Left hindlimb (tissue), 1 donor: ENCODE measurements around the gene EHD2.
"Not testable (repeated sequence)": the region's sequence is repeated elsewhere in the genome, so short reads cannot be mapped to it uniquely, and the experiment has no call there.

Experiments
- DNase-seq: peaks from one replicate; pipeline ENCODE4 v3.0.0-alpha.2; 2018

EHD2 gene, protein sequence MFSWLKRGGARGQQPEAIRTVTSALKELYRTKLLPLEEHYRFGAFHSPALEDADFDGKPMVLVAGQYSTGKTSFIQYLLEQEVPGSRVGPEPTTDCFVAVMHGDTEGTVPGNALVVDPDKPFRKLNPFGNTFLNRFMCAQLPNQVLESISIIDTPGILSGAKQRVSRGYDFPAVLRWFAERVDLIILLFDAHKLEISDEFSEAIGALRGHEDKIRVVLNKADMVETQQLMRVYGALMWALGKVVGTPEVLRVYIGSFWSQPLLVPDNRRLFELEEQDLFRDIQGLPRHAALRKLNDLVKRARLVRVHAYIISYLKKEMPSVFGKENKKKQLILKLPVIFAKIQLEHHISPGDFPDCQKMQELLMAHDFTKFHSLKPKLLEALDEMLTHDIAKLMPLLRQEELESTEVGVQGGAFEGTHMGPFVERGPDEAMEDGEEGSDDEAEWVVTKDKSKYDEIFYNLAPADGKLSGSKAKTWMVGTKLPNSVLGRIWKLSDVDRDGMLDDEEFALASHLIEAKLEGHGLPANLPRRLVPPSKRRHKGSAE

DNA sequence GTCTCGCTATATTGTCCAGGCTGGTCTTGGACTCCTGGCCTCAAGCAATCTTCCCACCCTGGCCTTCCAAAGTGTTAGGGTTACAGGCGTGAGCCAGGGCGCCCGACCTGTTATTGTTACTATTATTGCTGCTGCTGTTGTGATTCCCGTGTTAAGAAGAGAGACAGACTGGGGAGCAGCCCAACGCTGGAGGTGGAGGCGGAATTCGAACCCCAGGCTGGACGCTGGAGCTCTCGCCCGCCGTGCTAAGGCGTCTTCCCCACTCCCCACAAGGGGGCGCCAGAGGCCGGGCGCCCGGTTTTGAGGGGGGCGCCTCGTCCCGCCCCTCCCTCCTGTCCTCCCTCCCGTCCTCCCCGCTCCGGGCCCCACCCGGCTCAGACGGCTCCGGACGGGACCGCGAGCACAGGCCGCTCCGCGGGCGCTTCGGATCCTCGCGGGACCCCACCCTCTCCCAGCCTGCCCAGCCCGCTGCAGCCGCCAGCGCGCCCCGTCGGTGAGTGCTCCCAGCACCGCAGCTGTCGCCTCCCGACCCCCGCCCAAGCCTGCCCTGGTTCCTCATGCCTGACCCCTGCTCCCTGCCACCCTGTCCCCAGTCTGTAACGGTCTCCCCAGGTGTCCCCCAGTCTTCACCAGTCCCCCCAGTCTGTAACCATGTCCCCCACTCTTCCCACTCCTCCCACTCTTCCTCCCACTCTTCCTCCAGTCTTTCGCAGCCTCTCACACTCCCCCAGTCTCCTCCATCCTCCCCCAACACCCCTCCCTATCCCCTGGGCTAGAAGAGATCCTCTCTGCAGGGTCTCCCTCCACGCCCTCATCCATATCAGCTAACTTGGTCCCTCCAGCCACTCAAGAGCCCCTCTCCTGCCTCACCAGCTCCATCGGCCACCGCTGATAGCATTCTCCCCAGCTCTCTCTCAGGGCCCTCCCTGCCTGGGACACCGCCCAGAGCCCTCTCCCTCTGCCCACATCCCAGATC, at the start of gene EHD2:
TSS of gene EHD2 (plus strand) at position 377 of the 976 bp plus-strand sequence. CDS start 3,191 bp downstream, outside the sequence.
- DNase-seq = peak; percentile 82

DNA sequence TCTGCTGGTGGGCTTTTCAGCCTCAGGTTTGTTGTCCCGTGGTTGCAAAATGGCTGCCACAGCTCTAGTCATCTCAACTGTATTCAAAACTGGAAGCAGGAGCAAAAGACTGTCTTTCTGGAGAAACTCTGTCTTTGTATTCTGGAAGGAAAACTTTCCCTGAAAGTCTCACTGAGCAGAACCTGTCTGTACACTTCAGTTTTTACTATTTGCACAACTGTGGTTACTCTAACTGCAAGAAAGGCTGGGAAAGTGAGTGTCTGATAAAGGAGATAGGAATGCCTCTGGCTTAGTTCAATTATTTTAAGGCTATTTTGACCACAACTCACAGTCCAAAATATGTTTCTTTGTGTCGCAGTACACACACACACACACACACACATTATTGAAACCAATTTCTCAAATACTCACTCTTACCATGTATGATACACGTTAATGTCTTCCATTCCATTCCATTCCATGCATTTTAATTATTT, 49.7 kb upstream of the EHD2 start:
- DNase-seq = no peak

DNA sequence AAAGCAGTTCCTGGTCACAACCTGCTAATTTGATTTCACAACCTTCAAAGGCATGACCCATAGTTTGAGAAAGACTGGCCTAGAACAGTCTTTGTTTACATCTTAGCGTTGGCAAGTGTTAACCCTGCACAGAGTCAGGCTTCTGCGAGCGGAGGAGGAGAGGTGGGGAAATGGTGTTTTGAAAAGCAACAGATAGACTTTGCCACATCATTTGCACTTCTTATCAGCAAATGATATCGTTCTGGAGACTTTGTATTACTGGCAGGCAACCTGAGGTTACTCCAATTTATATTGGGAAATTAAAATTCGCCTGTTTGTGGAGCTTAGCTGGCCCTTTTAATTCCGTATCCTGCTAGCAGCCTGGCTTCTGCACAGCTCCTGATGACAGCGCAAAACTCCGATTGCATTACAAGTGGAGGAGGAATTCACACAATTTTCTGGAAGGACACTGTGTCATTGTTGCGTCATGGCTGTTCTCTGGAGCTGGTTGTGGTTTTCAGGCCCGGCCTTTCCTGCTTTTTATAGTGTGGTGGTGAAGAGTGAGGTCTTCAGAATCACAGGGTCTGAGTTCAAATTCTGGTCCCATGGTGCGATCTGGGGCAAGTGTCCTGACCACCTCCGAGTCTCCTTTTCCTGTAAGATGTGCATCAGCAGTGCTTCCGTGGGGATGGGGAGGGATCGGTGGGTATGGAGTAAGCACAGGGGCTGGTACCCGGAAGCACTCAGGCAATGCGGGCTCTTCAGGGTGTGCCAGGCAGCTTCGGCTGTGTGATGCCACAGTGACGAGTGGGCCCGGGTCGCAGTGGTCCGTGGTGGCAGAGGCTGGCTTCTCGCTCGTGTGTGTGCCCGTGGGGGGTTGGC, 49.1 kb upstream of the EHD2 start:
- DNase-seq = no peak

DNA sequence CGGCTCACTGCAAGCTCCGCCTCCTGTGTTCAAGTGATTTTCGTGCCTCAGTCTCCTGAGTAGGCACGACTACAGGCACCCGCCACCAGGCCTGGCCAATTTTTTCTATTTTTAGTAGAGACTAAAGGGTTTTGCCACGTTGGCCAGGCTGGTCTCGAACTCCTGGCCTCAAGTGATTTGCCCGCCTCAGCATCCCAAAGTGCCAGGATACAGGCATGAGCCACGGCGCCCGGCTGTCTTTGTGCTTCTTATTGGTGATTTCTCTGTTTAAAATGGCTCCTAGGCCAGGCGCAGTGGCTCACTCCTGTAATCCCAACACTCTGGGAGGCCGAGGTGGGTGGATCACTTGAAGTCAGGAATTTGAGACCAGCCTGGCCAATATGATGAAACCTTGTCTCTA, 44.7 kb upstream of the EHD2 start:
- DNase-seq = not testable (repeated sequence)

DNA sequence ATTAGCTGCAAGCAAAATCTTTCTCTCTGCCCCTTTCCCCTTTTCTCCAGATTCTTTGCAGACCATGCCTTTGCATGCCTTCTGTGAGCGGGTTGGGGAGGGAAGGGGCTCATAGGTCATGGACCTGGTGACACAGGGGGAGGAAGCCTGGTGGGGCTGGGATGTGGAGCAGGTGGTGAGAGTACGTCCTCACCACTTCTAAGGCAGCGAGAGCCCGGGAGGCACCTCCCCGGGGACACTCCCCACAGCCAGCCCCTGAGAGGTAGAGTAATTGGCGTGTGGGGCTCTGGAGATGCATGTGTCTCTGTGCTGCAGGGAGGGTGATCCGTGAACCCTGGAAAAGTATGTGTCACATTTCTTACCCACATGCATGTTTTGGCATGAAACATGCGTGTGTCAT, 42.5 kb upstream of the EHD2 start:
- DNase-seq = no peak

DNA sequence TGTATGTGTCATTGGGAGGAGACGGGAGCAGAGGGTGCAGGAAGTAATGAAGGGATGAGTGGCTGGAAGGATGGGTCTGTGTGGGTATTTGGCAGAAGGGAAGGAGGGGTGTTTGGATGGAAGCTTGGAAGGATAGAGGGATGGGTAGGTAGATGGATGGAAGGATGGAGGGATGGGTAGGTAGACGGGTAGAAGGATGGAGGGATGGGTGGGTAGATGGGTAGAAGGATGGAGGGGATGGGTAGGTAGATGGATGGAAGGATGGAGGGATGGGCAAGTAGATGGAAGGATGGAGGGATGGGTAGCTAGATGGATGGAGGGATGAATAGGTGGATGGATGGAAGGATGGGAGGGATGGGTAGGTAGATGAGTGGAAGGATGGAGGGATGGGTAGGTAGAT, 41.7 kb upstream of the EHD2 start:
- DNase-seq = no peak

DNA sequence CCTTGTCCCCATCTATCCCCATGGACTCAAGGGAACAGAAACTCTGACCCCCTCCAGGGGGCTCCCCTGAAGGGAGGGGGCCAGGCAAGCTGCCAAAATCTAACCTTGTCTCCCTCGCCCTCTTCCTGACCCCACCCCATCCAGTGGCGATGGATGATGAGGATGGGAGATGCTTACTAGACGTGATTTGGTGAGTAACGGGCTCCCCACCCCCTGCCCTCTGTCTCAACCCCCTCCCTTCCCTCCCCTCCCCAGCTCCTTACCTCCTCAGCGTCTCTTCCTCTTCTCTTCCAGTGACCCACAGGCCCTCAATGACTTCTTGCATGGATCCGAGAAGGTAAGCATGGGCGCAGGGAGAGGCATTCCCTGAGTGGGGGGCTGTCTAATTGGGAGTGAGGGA, 39.8 kb upstream of the EHD2 start:
- DNase-seq = no peak

DNA sequence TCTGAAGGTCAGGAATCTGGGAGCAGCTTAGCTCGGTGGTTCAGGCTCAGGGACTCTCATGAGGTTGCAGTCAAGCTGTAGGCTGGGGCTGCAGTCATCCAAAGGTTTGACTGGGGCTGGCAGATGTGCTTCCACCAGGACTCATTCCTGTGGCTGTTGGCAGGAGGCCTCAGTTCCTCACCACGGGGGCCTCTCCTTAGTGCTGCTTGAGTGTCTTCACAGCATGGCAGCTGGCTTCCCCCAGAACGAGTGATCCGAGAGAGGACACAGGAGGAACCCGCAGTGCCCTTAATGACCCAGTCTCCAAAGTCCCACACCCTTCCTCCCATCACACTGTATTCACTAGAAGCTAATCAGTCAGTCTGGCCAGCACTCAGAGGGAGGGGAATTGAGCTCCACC, 38.7 kb upstream of the EHD2 start:
- DNase-seq = no peak

DNA sequence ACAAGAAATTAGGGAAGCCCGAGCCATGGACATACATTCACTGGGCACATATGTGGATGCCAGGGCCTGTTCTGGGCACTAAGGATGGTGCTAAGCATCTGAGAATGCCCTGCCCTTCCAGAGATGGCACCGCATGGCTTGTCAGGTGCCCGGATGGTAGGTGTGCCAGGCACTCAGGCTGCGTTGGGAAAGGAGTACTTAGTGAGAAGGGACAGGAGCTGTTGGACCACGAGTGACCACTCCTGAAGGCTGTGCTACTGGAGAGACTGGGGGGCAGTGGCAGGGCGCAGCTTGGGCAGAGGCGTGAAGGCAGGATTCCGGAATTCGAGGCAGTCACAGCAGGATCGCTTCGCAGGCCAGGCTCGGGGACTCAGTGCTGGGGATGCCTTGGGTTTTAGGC, 38.0 kb upstream of the EHD2 start:
- DNase-seq = no peak

DNA sequence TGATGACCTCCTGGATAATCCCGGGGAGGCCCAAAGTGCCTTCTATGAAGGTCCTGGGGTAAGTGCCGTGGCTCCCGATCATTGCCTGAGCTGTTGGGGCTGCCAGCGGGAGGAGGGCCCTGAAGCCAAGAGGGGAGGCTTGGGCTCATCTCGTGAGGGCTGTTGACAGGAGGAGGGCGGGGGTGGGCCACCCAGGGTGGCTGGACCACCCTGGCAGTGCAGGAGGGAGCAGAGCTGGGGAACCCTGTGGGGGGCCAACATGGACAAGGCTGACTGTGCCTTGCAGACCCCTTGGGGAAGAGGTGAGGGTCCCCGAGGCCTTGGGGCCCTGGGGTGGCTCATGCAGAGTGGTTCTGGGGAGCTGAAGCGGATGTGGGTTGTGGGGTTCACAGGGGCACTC, 37.4 kb upstream of the EHD2 start:
- DNase-seq = no peak

DNA sequence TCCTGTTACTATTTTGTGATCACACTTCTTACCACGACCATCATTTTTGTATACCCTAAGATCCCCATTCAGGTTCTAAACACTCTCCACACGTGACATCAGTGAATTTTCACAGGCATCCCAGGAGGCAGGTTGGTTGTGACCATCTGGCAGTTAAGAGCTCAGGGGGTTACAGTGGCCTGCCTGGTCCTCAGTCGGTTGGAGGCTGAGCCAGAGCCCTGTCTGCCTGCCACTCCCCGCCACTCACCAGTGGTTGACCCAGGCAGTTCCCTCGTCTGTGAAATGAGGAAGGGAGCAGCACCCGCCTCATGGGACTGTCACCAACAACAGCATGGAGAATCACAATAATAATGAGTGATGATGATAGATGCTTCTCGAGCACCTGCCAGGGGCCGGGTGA, 36.4 kb upstream of the EHD2 start:
- no peak for DNase-seq

DNA sequence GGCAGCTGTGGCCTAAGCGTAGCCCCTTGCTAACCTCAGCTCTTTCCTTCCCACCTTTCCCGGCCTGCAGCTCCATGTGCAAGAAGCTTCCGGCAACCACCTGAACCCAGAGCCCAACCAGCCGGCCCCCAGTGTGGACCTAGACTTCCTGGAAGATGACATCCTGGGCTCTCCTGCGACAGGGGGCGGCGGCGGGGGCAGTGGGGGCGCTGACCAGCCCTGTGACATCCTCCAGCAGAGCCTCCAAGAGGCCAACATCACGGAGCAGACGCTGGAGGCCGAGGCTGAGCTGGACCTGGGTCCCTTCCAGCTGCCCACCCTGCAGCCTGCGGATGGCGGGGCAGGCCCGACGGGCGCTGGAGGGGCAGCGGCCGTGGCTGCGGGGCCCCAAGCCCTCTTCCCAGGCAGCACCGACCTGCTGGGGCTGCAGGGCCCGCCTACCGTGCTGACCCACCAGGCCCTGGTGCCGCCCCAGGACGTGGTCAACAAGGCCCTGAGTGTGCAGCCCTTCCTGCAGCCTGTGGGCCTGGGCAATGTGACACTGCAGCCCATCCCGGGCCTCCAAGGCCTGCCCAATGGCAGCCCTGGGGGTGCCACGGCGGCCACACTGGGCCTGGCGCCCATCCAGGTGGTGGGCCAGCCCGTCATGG, 33.8 kb upstream of the EHD2 start:
- no peak for DNase-seq

DNA sequence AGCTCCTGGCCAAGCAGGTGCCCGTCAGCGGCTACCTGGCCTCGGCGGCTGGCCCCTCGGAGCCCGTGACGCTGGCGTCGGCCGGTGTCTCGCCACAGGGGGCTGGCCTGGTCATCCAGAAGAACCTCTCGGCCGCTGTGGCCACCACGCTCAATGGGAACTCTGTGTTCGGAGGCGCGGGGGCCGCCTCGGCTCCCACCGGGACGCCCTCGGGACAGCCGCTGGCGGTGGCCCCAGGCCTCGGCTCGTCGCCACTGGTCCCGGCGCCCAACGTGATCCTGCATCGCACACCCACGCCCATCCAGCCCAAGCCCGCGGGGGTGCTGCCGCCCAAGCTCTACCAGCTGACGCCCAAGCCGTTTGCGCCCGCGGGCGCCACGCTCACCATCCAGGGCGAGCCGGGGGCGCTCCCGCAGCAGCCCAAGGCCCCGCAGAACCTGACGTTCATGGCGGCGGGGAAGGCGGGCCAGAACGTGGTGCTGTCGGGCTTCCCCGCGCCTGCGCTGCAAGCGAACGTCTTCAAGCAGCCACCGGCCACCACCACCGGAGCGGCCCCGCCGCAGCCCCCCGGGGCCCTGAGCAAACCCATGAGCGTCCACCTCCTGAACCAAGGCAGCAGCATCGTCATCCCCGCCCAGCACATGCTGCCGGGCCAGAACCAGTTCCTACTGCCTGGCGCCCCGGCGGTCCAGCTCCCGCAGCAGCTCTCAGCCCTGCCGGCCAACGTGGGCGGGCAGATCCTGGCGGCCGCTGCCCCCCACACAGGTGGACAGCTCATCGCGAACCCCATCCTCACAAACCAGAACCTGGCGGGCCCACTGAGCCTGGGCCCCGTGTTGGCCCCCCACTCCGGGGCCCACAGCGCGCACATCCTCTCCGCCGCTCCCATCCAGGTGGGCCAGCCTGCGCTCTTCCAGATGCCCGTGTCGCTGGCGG, 33.0 kb upstream of the EHD2 start:
- DNase-seq = no peak

DNA sequence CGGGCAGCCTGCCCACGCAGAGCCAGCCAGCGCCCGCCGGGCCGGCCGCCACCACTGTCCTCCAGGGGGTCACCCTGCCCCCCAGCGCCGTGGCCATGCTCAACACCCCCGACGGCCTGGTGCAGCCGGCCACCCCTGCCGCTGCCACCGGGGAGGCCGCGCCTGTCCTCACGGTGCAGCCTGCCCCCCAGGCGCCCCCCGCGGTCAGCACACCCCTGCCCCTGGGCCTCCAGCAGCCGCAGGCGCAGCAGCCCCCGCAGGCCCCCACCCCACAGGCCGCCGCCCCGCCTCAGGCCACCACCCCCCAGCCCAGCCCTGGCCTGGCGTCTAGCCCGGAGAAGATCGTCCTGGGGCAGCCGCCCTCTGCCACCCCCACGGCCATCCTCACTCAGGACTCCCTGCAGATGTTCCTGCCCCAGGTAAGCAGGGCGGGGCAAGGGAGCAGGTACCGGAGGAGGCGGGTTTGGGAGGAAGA, 32.3 kb upstream of the EHD2 start:
- DNase-seq = no peak

DNA sequence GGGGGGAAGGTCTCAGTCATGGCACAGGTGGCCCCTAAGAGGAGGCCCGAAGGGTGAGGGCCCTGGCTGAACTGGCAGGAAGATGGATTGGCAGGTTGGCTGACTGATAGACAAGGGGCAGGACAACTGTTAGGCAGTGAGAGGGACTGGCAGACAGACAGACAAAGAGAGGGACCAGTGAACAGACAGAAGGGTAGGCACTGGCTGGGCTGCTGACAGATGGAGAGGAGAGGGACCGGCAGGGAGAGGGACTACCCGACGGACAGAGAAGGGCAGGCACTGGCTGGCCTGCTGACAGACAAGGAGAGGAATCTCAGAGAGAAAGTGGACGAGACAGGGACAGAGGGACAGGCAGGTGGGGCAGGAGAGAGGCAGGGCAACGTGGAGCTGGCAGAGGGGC, 31.8 kb upstream of the EHD2 start:
- no peak for DNase-seq

DNA sequence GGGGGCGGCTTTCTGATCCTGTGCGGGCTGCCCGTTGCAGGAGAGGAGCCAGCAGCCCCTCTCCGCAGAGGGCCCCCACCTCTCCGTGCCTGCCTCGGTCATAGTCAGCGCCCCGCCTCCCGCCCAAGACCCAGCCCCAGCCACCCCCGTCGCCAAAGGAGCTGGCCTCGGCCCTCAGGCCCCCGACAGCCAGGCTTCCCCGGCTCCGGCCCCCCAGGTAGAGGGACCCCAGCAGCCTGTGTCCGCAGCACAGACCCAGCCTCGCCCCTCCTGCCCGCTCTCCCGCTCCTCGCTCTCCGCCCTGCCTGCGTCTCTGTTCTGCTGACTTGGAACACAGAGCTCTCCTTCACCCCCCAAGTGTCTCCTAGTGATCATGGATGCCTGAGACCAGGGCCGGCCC, 31.3 kb upstream of the EHD2 start:
- DNase-seq = no peak

DNA sequence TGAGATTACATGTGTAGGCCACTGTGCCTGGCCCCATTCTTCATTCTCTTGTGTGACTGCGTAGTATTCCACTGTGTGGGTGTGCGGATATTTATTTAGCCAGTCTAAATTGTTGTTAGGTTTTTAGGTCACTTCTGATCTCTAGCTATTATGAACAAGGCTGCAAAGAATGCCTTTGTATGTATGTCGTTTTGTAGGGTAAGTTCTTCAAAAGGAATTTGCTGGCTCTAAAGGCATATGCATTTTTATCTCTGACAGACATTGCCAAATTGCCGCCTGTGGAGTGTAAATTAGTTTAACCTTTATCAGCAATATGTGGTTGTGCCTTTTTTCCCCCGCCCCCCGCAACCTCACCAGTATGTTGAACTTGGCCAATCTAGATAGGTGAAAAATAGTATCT, 30.3 kb upstream of the EHD2 start:
- DNase-seq = no peak

DNA sequence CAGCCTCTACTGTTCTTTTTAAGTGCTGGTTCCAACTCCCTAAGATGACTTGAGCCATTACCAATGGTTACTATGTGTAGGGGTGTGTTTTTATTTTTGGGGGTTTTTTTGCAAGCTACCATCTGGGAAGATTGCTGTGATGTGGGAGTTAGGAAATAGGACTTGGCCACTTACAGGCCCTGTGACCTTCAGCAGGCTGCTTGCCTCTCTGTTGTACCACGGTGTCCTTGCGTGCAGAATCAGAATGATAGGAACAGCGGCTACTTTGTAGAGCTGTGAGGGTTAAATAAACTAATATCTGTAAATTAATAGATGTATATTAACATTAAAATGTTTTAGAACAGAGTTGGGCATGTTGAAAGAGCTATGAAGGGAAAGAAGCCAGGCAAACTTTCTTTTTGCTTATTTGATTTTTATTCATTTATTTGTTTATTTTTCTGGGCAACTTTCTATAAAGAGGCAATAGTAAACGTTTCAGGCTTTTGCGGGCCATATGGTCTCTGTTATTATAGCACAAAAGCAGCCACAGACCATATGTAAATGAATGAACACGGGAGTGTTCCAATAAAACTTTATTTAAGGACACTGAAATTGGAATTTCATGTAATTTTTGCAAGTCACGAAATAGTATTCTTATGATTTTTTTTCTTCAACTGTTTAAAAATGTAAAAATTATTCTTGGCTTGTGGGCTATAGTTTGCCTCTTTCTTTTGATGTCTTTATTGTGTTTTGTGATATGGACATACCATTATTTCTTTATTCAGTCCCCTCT, 26.4 kb upstream of the EHD2 start:
- DNase-seq = no peak

DNA sequence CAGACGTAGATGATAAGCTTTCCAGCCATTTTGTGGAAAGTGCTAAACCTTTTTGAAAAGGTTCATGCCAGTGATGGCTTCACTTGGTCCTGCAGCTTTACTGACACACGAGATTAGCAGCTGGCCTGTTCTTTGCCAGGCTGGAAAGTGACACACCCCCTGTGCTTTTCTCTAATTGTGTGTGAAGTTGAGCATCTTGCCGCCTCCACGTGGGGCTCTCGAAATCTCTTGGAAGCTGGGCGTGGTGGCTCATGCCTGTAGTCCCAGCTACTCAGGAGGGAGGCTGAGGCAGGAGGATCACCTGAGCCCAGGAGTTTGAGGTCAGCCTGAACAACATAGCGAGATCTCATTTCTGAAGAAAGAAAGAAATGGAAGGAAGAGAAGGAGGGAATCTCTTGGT, 25.3 kb upstream of the EHD2 start:
- no peak for DNase-seq

DNA sequence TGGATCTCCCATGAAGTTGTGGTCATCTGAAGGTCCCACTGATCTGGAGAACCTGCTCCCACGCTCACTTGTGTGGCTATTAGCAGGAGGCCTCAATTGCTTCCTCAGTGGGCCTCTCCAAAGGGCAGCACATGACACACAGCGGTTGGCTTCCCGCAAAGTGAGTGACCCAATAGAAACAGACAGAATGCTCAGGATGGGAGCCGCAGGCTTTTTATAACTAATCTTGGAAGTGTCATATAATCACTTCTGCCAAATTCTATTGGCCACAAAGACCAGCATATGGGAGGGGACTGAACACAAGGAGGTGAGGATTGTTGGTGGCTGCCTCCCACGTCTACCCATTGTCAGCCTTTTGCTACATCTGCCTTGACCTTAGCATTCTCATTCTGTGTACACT, 22.1 kb upstream of the EHD2 start:
- no peak for DNase-seq
